Measurements from ENCODE around the gene CNOT9.

The CNOT9 gene

DNA sequence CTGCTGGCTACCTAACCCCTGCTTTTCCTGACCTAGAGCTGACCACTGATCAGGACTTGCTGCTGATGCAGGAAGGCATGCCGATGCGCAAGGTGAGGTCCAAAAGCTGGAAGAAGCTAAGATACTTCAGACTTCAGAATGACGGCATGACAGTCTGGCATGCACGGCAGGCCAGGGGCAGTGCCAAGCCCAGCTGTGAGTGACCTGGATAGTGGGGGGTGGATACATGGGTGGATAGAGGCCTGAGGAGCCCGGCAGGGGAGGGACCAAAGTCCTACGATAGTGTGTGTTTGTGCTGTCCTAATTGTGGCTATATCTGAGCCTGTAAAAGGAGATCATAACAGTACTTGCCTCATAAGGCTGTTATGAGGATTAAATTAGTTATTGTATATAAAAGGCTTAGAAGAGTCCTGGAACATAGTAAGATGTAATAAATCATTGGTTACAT lies 47.3 kb downstream of the CNOT9 start:
- Histone ChIP-seq H3K9me3 (ENCODE audit: control insufficient read depth, low read length) (no peaks in the 10 kb centered on the region), H3K4ac (ENCODE audit: low read depth in 1 of 2, low read length in 2 of 2) (no peak overlapping the region), H3K36me3 (ENCODE audit: control insufficient read depth in 1 of 2, insufficient read depth in 2 of 2, low read depth in 1 of 2, low read length in 2 of 2) (peaks cover 8 to 12% of the 10 kb centered on the region in 2 experiments), H2BK5ac (ENCODE audit: low read depth, low read length, poor library complexity, severe bottlenecking) (no peak overlapping the region), H3K9ac (ENCODE audit: low read length) (no peak overlapping the region), H2AFZ (ENCODE audit: low read depth, low read length) (no peak overlapping the region), H3K4me2 (ENCODE audit: low read length, poor library complexity, severe bottlenecking) (no peak overlapping the region), H4K8ac (ENCODE audit: low read length) (no peak overlapping the region), H3K79me1 (replicated peaks; ENCODE audit: low read length, poor library complexity, severe bottlenecking) (no peaks in the 10 kb centered on the region), H2BK120ac (ENCODE audit: low read depth, low read length) (no peak overlapping the region), H2BK12ac (ENCODE audit: low read length in 2 of 2) (no peak overlapping the region), H2BK15ac (ENCODE audit: low read depth, poor library complexity, severe bottlenecking) (no peak overlapping the region), H4K91ac (ENCODE audit: low read length) (no peak overlapping the region), H3K27ac (ENCODE audit: low read length, poor library complexity, severe bottlenecking) (no peak overlapping the region), H3K14ac (ENCODE audit: low read length in 2 of 2) (no peak overlapping the region), H3K18ac (ENCODE audit: low read depth in 1 of 2, low read length in 2 of 2) (no peak overlapping the region), H2AK5ac (ENCODE audit: low read length, severe bottlenecking) (no peak overlapping the region), H3K23ac (ENCODE audit: low read length in 2 of 2) (no peak overlapping the region), H3K4me3 (ENCODE audit: insufficient read depth in 1 of 2, low read depth in 1 of 2, low read length in 2 of 2) (no peak overlapping the region), H3K27me3 (ENCODE audit: control insufficient read depth in 1 of 2, insufficient read depth in 1 of 2, low read length in 2 of 2) (no peaks in the 10 kb centered on the region), H3K4me1 (ENCODE audit: control insufficient read depth, insufficient read depth, low read depth, low read length) (no peaks in the 10 kb centered on the region)
- DNase-seq, result no peak
- WGBS, result 95% methylated on average over 6 of the region's 6 CpGs

- H3K9ac ChIP-seq (ENCODE audit: low read length), result no peak overlapping the region
- H2BK120ac ChIP-seq (ENCODE audit: low read depth, low read length), result no peak overlapping the region
- H2BK12ac ChIP-seq (ENCODE audit: low read length in 2 of 2), result no peak overlapping the region
- H2AFZ ChIP-seq (ENCODE audit: low read depth, low read length), result no peak overlapping the region
- no peak overlapping the region for H3K4ac ChIP-seq (ENCODE audit: low read depth in 1 of 2, low read length in 2 of 2)
- no peaks in the 10 kb centered on the region for H3K79me1 ChIP-seq (replicated peaks; ENCODE audit: low read length, poor library complexity, severe bottlenecking)
- 94% methylated on average over 9 of the region's 9 CpGs for WGBS
- no peak overlapping the region for H4K91ac ChIP-seq (ENCODE audit: low read length)
- H3K23ac ChIP-seq (ENCODE audit: low read length in 2 of 2), result no peak overlapping the region
- no peak overlapping the region for H3K4me2 ChIP-seq (ENCODE audit: low read length, poor library complexity, severe bottlenecking)
- no peak overlapping the region for H2AK5ac ChIP-seq (ENCODE audit: low read length, severe bottlenecking)
- no peak overlapping the region for H3K27ac ChIP-seq (ENCODE audit: low read length, poor library complexity, severe bottlenecking)
- H3K9me3 ChIP-seq (ENCODE audit: control insufficient read depth, low read length), result no peaks in the 10 kb centered on the region
- no peak overlapping the region for H2BK15ac ChIP-seq (ENCODE audit: low read depth, poor library complexity, severe bottlenecking)
- H3K14ac ChIP-seq (ENCODE audit: low read length in 2 of 2), result no peak overlapping the region
- peaks cover 12 to 19% of the 10 kb centered on the region in 2 experiments for H3K36me3 ChIP-seq (ENCODE audit: control insufficient read depth in 1 of 2, insufficient read depth in 2 of 2, low read depth in 1 of 2, low read length in 2 of 2)
- no peak overlapping the region for H3K4me3 ChIP-seq (ENCODE audit: insufficient read depth in 1 of 2, low read depth in 1 of 2, low read length in 2 of 2)
- no peak overlapping the region for H3K18ac ChIP-seq (ENCODE audit: low read depth in 1 of 2, low read length in 2 of 2)
- no peak overlapping the region for H4K8ac ChIP-seq (ENCODE audit: low read length)
- no peak for DNase-seq
- no peak overlapping the region for H2BK5ac ChIP-seq (ENCODE audit: low read depth, low read length, poor library complexity, severe bottlenecking)
- H3K27me3 ChIP-seq (ENCODE audit: control insufficient read depth in 1 of 2, insufficient read depth in 1 of 2, low read length in 2 of 2), result no peaks in the 10 kb centered on the region
- no peaks in the 10 kb centered on the region for H3K4me1 ChIP-seq (ENCODE audit: control insufficient read depth, insufficient read depth, low read depth, low read length)
Observed at GRCh38 chr2:218618102-218618860, 49.6 kb downstream of the CNOT9 start.

DNA sequence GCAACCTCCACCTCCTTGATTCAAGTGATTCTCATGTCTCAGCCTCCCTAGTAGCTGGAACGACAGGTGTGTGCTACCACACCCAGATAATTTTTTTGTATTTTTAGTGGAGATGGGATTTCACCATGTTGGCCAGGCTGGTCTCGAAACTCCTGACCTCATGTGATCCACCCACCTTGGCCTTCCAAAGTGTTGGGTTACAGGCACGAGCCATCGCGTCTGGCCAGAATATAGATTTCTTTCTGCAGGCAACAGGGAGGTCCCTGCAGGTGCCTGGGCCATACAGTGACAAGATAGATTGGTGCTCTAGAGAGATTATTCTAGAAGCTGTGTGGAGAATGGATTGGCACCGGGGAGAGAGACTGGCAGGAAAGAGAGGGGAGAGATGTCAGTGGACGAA lies 52.4 kb downstream of the CNOT9 start:
- Histone ChIP-seq H4K8ac (ENCODE audit: low read length) (no peak overlapping the region), H2BK5ac (ENCODE audit: low read depth, low read length, poor library complexity, severe bottlenecking) (no peak overlapping the region), H2BK120ac (ENCODE audit: low read depth, low read length) (no peak overlapping the region), H2BK15ac (ENCODE audit: low read depth, poor library complexity, severe bottlenecking) (no peak overlapping the region), H3K4me1 (ENCODE audit: control insufficient read depth, insufficient read depth, low read depth, low read length) (no peaks in the 10 kb centered on the region), H3K4me2 (ENCODE audit: low read length, poor library complexity, severe bottlenecking) (no peak overlapping the region), H3K9ac (ENCODE audit: low read length) (no peak overlapping the region), H3K9me3 (ENCODE audit: control insufficient read depth, low read length) (no peaks in the 10 kb centered on the region), H3K18ac (ENCODE audit: low read depth in 1 of 2, low read length in 2 of 2) (no peak overlapping the region), H3K23ac (ENCODE audit: low read length in 2 of 2) (no peak overlapping the region), H3K36me3 (ENCODE audit: control insufficient read depth in 1 of 2, insufficient read depth in 2 of 2, low read depth in 1 of 2, low read length in 2 of 2) (peaks cover 8 to 16% of the 10 kb centered on the region in 2 experiments), H3K14ac (ENCODE audit: low read length in 2 of 2) (no peak overlapping the region), H2AFZ (ENCODE audit: low read depth, low read length) (no peak overlapping the region), H3K4ac (ENCODE audit: low read depth in 1 of 2, low read length in 2 of 2) (no peak overlapping the region), H2AK5ac (ENCODE audit: low read length, severe bottlenecking) (no peak overlapping the region), H4K91ac (ENCODE audit: low read length) (no peak overlapping the region), H3K4me3 (ENCODE audit: insufficient read depth in 1 of 2, low read depth in 1 of 2, low read length in 2 of 2) (no peak overlapping the region), H3K79me1 (replicated peaks; ENCODE audit: low read length, poor library complexity, severe bottlenecking) (no peaks in the 10 kb centered on the region), H3K27ac (ENCODE audit: low read length, poor library complexity, severe bottlenecking) (no peak overlapping the region), H3K27me3 (ENCODE audit: control insufficient read depth in 1 of 2, insufficient read depth in 1 of 2, low read length in 2 of 2) (no peaks in the 10 kb centered on the region), H2BK12ac (ENCODE audit: low read length in 2 of 2) (no peak overlapping the region)
- DNase-seq, result no peak
- 77% methylated on average over 5 of the region's 7 CpGs for WGBS

DNA sequence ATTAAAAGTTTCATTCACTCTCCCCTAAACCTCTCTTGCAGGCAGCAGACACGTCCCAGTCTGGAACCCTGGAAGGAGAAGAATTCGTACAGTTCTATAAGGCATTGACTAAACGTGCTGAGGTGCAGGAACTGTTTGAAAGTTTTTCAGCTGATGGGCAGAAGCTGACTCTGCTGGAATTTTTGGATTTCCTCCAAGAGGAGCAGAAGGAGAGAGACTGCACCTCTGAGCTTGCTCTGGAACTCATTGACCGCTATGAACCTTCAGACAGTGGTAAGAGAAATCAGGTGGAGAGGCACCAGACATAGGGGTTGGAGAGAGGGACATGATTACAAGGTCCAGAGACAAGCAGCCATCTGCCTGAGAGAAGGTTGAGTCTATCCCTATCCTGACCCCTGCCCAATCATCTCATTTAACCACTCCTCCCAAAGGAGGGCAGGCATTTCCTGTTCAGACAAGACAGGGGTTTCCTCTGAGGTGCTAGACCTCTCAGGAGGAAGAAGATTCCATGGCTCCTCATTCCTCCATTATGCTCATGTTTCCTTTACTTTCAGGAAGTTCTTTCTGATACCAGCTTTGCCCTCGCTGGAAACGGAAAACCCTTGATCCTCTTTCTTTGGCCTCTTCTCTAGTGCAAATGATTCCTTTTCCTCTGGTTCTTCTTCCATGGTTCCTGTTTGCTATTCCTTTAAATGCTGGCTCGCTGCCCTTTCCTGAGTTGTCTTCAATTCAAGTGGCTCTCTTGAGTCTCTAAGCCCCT lies 54.1 kb downstream of the CNOT9 start:
- Histone ChIP-seq H2BK5ac (ENCODE audit: low read depth, low read length, poor library complexity, severe bottlenecking) (no peak overlapping the region), H3K27ac (ENCODE audit: low read length, poor library complexity, severe bottlenecking) (no peak overlapping the region), H3K18ac (ENCODE audit: low read depth in 1 of 2, low read length in 2 of 2) (no peak overlapping the region), H3K9ac (ENCODE audit: low read length) (no peak overlapping the region), H3K36me3 (ENCODE audit: control insufficient read depth in 1 of 2, insufficient read depth in 2 of 2, low read depth in 1 of 2, low read length in 2 of 2) (peaks cover 9 to 23% of the 10 kb centered on the region in 2 experiments), H3K79me1 (replicated peaks; ENCODE audit: low read length, poor library complexity, severe bottlenecking) (no peaks in the 10 kb centered on the region), H2BK12ac (ENCODE audit: low read length in 2 of 2) (no peak overlapping the region), H3K23ac (ENCODE audit: low read length in 2 of 2) (no peak overlapping the region), H3K9me3 (ENCODE audit: control insufficient read depth, low read length) (no peaks in the 10 kb centered on the region), H3K4me3 (ENCODE audit: insufficient read depth in 1 of 2, low read depth in 1 of 2, low read length in 2 of 2) (no peak overlapping the region), H2AFZ (ENCODE audit: low read depth, low read length) (no peak overlapping the region), H3K14ac (ENCODE audit: low read length in 2 of 2) (no peak overlapping the region), H2AK5ac (ENCODE audit: low read length, severe bottlenecking) (no peak overlapping the region), H4K91ac (ENCODE audit: low read length) (no peak overlapping the region), H2BK15ac (ENCODE audit: low read depth, poor library complexity, severe bottlenecking) (no peak overlapping the region), H2BK120ac (ENCODE audit: low read depth, low read length) (no peak overlapping the region), H4K8ac (ENCODE audit: low read length) (no peak overlapping the region), H3K4ac (ENCODE audit: low read depth in 1 of 2, low read length in 2 of 2) (no peak overlapping the region), H3K4me2 (ENCODE audit: low read length, poor library complexity, severe bottlenecking) (no peak overlapping the region), H3K4me1 (ENCODE audit: control insufficient read depth, insufficient read depth, low read depth, low read length) (no peaks in the 10 kb centered on the region), H3K27me3 (ENCODE audit: control insufficient read depth in 1 of 2, insufficient read depth in 1 of 2, low read length in 2 of 2) (no peaks in the 10 kb centered on the region)
- no peak for DNase-seq
- 74% methylated on average over 6 of the region's 7 CpGs for WGBS
